Myometrial cell (primary cell): ENCODE measurements around the gene SALL4. TPM values are rescaled to one million over a fixed set of nuclear protein-coding genes. Genes with fewer than 3 reads are reported as not detected.

Source experiments
- total RNA-seq: library from RNA; depleted of rRNA; stranded (reverse); fragments of >200 nt; gene quantifications from 2 replicates; pipeline ENCODE4 v1.2.3, GENCODE V29; 2015

SALL4 gene
- total RNA-seq = not detected in 2 replicates

GRCh38 chr20:51802170-51802751 lies at the start of gene SALL4:
SALL4 (minus strand) TSS chr20:51802521; CDS start chr20:51802408, 113 bp downstream.

GRCh38 chr20:51767867-51768758 lies 34.2 kb downstream of the SALL4 start, which contains the start of gene ATP9A:
ATP9A (minus strand) TSS chr20:51768390; CDS start chr20:51768369, 21 bp downstream.

Other genes with a start within 250 kb of the SALL4 start
- 1.9 and 3.2 TPM in 2 replicates for gene ATP9A, start 34.1 kb downstream of the SALL4 start, total RNA-seq